ENCODE data around the gene SDCBP2.

SDCBP2 gene

DNA sequence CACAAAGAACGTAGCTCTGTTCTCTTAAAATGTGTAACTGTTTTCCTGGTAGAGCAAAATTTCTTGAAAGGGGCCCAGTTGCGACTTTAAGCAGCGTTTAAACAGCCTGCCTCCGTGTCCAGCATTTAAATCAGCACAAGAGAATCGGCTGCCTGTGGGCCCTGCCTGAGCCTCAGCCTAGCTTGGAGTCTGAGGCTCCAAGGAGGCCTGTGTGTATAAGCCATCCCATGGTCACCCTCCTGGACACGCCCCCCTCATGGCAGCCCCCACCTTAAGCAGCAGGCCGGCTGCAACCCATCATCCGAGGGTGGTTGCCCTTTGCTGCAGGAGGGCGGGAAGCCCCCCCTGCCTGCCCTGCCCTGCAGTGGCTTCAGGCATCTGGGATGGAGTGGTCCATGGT lies 18.9 kb downstream of the SDCBP2 start:
- DNase-seq, result no peak

- DNase-seq, result no peak
These were observed 19.5 kb downstream of the SDCBP2 start for GRCh38 chr20:1309439-1309847.

DNA sequence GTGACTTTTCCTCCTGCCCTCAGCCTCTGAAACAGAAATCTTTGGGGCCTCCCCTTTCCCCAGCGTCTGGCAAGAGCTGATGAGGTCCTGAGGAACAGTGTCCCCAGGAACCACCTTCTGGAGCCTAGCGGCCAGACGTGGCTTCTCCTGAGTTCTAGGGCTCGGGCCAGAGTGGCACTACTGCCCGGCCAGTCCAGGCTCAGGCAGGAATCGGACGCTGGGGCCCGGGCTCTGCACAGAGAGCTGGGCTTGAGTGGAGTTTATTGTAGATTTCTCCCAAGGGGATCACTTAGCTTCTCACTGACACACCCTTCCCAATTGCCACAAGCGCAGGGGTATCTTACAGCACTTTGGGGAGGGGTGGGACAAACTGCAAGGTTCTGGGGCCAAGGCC lies 20.2 kb downstream of the SDCBP2 start:
- DNase-seq, result no peak

- no peak for DNase-seq
These were observed 20.8 kb downstream of the SDCBP2 start for GRCh38 chr20:1308067-1308701.

DNA sequence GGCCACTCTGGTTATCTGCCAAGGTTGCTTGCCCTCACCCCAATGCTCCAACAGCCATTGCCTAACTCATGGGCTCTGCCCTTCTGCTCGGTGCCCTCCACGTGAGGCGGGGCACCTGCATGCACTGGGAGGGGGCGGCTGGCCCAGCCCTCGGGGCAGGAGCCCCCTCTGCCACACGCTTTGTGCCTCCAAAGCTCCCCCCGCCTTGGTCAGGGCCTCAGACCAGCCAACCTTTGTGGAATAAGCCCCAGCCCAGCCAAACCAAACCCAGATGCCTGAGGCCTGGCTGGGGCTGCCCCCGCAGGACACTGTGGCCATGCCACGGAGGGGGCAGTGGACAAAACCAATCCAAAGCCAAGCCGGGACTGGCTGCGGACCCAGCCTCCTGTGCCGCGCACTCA lies 21.4 kb downstream of the SDCBP2 start:
- no peak for DNase-seq

GRCh38 chr20:1307171-1307570 lies 21.8 kb downstream of the SDCBP2 start:
- DNase-seq, result no peak

- DNase-seq, result no peak
These were observed 22.4 kb downstream of the SDCBP2 start for GRCh38 chr20:1306316-1307135.

DNA sequence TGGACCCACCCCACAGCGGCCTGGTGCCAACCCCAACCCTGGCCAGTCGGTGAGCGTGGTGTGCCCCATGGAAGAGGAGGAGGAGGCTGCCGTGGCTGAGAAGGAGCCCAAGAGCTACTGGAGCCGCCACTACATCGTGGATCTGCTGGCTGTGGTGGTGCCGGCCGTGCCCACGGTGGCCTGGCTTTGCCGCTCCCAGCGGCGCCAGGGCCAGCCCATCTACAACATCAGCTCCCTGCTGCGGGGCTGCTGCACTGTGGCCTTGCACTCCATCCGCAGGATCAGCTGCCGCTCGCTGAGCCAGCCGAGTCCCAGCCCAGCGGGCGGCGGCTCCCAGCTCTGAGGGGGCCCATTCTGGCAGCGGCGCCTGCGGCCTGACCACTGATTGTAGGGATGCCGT lies 23.2 kb downstream of the SDCBP2 start:
- no peak for DNase-seq

GRCh38 chr20:1304710-1305515 lies 24.0 kb downstream of the SDCBP2 start:
- DNase-seq, result no peak

DNA sequence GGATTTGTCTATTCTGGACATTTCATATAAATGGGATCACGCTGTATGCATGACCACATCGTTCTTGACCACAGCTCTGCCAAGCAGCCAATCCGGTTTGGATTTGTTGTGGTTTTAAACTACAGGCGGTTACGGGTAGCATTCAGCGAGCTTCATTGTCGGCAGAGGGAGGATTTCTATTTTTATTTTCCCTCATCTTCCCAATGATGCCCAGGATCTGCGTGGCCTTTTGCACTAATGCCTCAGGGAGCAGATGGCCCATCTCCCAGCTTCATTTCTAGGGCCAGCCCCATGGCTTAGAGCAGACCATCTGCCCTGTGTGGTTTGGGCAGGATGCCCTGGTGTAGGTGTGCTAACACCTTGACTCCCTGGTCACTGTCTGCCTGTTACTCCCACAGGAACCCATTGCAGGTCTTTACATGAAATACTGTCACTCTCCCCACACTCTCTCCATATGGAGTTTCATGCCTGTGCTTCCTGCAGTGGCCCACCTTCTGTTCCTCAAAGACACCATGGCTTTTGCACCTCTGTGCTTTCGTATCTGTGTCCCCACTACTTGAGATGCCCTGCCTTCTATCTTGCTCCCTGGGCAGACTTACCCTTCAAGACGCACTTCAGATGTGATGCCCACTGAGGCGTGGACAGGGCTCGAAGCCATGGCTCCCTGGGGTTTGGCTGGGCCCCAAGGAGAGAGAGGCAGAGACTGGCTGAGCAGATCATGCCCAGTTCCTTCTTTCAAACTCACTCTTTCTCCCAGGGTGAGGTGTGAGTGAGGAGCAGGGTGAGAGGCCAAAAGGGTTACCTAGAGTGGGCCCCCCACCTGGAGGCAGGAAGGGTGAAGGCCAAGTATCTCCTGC lies 26.0 kb downstream of the SDCBP2 start:
- DNase-seq, result peak; percentile 36

DNA sequence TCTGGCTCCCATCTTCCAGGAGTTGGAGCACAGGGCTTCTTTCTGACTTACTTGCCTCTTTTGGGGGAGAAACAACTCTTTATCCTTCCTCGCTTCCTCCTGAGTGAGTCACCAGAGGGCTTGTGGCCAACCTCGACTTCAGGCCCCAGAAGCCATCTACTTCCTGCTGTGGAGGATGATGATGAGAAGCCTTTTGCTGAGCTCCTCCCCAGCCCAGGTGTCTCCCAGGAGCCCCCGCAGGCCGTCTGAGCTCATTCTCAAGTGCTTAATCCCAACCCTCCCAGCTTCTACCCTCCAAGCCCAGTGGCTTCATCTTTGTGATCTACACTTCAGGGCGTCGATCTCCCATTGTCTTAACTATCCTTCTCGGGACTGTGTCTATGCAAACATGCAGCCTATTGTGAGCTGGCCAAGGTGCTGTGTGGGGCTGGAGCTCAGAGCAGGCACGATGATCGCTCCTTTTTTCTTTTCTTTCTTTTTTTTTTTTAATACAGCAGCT lies 27.9 kb downstream of the SDCBP2 start:
- peak; percentile 40 for DNase-seq

DNA sequence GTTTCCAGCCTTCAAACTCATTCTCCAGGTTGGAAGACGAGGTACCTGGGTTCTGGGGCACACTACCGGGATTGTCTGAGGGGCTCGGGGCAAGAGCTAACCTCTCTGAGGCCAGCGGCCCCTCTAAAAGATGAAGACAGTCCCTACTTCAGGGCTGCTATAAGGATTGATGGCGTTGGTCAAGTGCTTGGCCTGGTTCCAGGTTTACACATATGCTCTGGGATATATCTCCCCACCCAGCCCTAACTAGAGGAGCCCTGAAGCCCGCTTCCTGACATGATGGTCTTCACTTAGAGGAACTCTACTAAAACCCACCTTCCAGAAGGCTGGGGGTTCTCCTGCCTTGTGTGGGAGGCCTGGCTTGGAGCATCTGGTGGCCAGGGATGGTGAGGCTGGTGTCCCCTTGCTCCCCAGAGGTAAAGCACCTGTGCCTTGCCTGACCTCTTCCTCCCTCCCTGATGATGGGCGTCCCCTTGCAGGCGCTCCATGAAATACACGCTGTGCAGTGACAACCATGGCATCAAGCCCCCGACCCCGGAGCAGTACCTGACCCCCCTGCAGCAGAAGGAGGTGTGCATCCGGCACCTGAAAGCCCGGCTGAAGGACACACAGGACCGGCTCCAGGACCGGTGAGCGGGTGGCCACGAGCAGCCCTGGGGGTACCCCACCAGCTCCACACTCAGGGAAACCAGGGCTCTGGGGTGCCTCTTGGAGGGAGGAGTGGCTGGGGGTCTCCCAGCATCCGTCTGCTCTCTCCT lies 28.7 kb downstream of the SDCBP2 start:
- peak; percentile 19 for DNase-seq

DNA sequence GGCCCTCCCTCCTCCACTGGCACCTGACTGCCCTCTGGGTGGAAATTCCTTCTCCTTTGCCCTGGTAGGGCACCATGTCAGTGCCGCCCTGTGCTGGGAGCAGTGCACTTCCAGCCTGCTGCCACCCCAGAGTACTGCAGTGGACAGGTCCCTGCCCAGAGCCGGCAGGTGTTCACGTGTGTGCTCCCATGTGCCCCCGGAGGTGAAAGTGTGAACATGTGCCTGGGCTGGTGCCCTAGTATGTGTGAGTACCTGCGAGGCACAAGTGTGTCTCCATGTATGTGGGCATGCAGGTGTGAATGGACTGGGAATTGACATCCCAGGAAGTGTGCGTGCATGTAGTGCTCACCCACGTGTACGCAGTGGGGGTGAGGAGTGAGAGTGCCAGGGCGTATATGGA lies 29.4 kb downstream of the SDCBP2 start:
- peak; percentile 38 for DNase-seq

GRCh38 chr20:1298888-1299511 lies 29.9 kb downstream of the SDCBP2 start:
- DNase-seq, result no peak

DNA sequence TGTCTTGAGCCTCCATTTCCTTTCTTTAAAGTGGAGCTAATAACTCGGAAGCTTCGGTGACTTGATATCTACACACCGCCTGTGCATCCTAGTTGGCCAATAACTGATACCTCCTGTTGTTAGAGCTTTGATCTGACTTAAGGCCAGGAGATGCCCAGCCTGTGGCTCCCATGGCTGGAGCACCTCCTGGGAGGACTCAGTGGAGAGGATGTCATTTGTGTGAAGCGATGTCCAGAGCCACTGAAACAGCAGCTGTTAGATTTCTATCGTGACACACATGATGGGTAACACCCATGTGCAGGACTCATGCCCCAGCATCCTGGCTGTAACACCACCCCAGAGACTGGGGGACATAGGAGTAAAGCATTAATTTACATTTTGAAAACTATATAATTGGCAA lies 30.8 kb downstream of the SDCBP2 start:
- no peak for DNase-seq

GRCh38 chr20:1297486-1297885 lies 31.5 kb downstream of the SDCBP2 start:
- no peak for DNase-seq

GRCh38 chr20:1296922-1297321 lies 32.0 kb downstream of the SDCBP2 start:
- no peak for DNase-seq

- no peak for DNase-seq
These were observed 32.8 kb downstream of the SDCBP2 start for GRCh38 chr20:1296117-1296610.

GRCh38 chr20:1295276-1295930 lies 33.5 kb downstream of the SDCBP2 start:
- no peak for DNase-seq

DNA sequence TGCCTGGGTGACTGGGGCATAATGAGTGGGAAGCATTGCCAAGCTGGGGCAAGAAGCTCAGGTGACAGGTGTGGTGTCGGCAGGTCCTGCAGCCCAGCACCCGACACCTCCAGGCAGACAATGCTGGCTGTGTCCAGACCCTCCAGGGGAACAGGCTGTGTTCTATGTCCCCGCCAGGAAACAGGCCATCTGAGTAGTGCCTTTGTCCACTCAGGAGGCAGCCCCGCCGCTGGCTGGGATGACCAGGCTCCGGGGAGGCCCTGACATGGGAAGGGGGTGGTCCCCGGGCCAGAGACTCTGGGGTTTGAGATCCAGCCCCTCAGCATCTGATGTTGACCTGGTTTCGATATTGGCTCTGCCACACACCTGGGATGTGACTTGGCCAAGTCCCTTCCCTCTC lies 34.4 kb downstream of the SDCBP2 start:
- DNase-seq, result peak; percentile 56
